GM23338 (cell line): Measurements from ENCODE around the gene C14orf93. TPM values are rescaled to one million over a fixed set of nuclear protein-coding genes. Genes with fewer than 3 reads are reported as not detected.

Source experiments
- ATAC-seq: fragments of 200-7000 bp; cut with Tn5 transposase; 3 replicates; pipeline ENCODE4 v1.9.1; 2020
- DNase-seq: peaks from one replicate; pipeline ENCODE4 v3.0.0-alpha.2; 2015; ENCODE audit warnings: low spot score
- H2AFZ ChIP-seq: fragments of 200-600 bp; sonication (generic); 2 replicates; pipeline ENCODE4 v1.8.0; 2016; ENCODE audit warnings: antibody characterized with exemption, mild to moderate bottlenecking, moderate library complexity
- H3F3A ChIP-seq: fragments of 200-600 bp; sonication (generic); replicated peaks from 2 replicates; pipeline ENCODE4 v1.8.0; 2017; ENCODE audit warnings: antibody characterized with exemption, mixed run types, low read depth
- H3K27ac ChIP-seq: fragments of 200-600 bp; sonication (generic); 2 replicates; pipeline ENCODE4 v1.6.1; 2016; ENCODE audit warnings: low read depth
- H3K27me3 ChIP-seq: fragments of 200-600 bp; sonication (generic); 2 replicates; pipeline ENCODE4 v1.8.0; 2016; ENCODE audit warnings: mild to moderate bottlenecking, mixed run types, moderate library complexity; ENCODE audit not compliant: insufficient read depth
- H3K36me3 ChIP-seq: fragments of 200-600 bp; sonication (generic); 2 replicates; pipeline ENCODE4 v1.8.0; 2016; ENCODE audit warnings: mild to moderate bottlenecking; ENCODE audit not compliant: insufficient read depth
- H3K4me1 ChIP-seq: fragments of 200-600 bp; sonication (generic); 2 replicates; pipeline ENCODE4 v1.8.0; 2016; ENCODE audit warnings: mild to moderate bottlenecking, moderate library complexity; ENCODE audit not compliant: insufficient read depth
- H3K4me2 ChIP-seq: fragments of 200-600 bp; sonication (generic); 2 replicates; pipeline ENCODE4 v1.7.1; 2017; ENCODE audit warnings: mixed run types
- H3K4me3 ChIP-seq: fragments of 200-600 bp; sonication (generic); 2 replicates; pipeline ENCODE4 v1.6.1; 2016; ENCODE audit warnings: mixed run types
- H3K79me2 ChIP-seq: fragments of 200-600 bp; sonication (generic); replicated peaks from 2 replicates; pipeline ENCODE4 v1.8.0; 2017; ENCODE audit warnings: mild to moderate bottlenecking; ENCODE audit not compliant: insufficient read depth
- H3K9me2 ChIP-seq: fragments of 200-600 bp; sonication (generic); 2 replicates; pipeline ENCODE4 v1.8.0; 2017; ENCODE audit not compliant: insufficient read depth
- H4K20me1 ChIP-seq: fragments of 200-600 bp; sonication (generic); replicated peaks from 2 replicates; pipeline ENCODE4 v1.8.0; 2017; ENCODE audit warnings: mild to moderate bottlenecking; ENCODE audit not compliant: insufficient read depth
- H3K27ac Mint-ChIP-seq: 2 replicates; pipeline ENCODE4 v1.8.0; 2020; ENCODE audit warnings: inconsistent platforms, mild to moderate bottlenecking, moderate library complexity, mixed read lengths
- H3K27me3 Mint-ChIP-seq: 3 replicates; pipeline ENCODE4 v1.8.0; 2022; ENCODE audit warnings: low read depth, mild to moderate bottlenecking, moderate library complexity, mixed read lengths, inconsistent platforms; ENCODE audit not compliant: insufficient read depth, poor library complexity
- H3K36me3 Mint-ChIP-seq: 3 replicates; pipeline ENCODE4 v1.8.0; 2021; ENCODE audit warnings: low read depth, mild to moderate bottlenecking, inconsistent platforms, moderate library complexity, mixed read lengths
- H3K4me1 Mint-ChIP-seq: 3 replicates; pipeline ENCODE4 v1.8.0; 2020; ENCODE audit warnings: mild to moderate bottlenecking, inconsistent platforms, mixed read lengths
- H3K4me3 Mint-ChIP-seq: 3 replicates; pipeline ENCODE4 v1.8.0; 2021; ENCODE audit warnings: moderate library complexity, mild to moderate bottlenecking, inconsistent platforms, mixed read lengths
- H3K9me3 Mint-ChIP-seq: 3 replicates; pipeline ENCODE4 v1.8.0; 2020; ENCODE audit warnings: moderate library complexity, mild to moderate bottlenecking, inconsistent platforms, mixed read lengths
- CREB1 ChIP-seq: fragments of 250-450 bp; sonication (Bioruptor Pico); IDR thresholded peaks from 2 replicates; pipeline ENCODE4 v1.5.0; 2020; ENCODE audit warnings: low read depth, mild to moderate bottlenecking, moderate library complexity
- EZH2 ChIP-seq: fragments of 200-600 bp; sonication (generic); IDR thresholded peaks from one replicate; pipeline ENCODE4 v1.8.0; 2017; ENCODE audit warnings: antibody characterized with exemption, mild to moderate bottlenecking, low read depth; ENCODE audit not compliant: unreplicated experiment
- EZH2phosphoT487 ChIP-seq: fragments of 200-600 bp; sonication (generic); IDR thresholded peaks from one replicate; pipeline ENCODE4 v1.8.1; 2018; ENCODE audit warnings: antibody characterized with exemption; ENCODE audit not compliant: unreplicated experiment
- JUNB ChIP-seq: IDR thresholded peaks from one replicate; pipeline ENCODE4 v1.6.1; 2016; ENCODE audit warnings: antibody characterized with exemption; ENCODE audit not compliant: unreplicated experiment
- NANOG ChIP-seq: IDR thresholded peaks from 2 replicates; pipeline ENCODE4 v1.6.1; 2016; ENCODE audit warnings: antibody characterized with exemption, borderline replicate concordance
- POLR2AphosphoS5 ChIP-seq: IDR thresholded peaks from 2 replicates; pipeline ENCODE4 v1.6.1; 2016; ENCODE audit warnings: antibody characterized with exemption, low read depth
- REST ChIP-seq: IDR thresholded peaks from one replicate; pipeline ENCODE4 v1.6.1; 2018; ENCODE audit warnings: antibody characterized with exemption; ENCODE audit not compliant: unreplicated experiment
- STAT1 ChIP-seq: IDR thresholded peaks from one replicate; pipeline ENCODE4 v1.6.1; 2016; ENCODE audit warnings: antibody characterized with exemption; ENCODE audit not compliant: unreplicated experiment
- ZNF114 ChIP-seq: fragments of 250-450 bp; sonication (Bioruptor Pico); IDR thresholded peaks from 2 replicates; pipeline ENCODE4 v1.5.0; 2020; ENCODE audit warnings: mild to moderate bottlenecking, moderate library complexity
- ZNF331 ChIP-seq: fragments of 250-450 bp; sonication (Bioruptor Pico); IDR thresholded peaks from 2 replicates; pipeline ENCODE4 v1.5.0; 2020; ENCODE audit warnings: low read depth, mild to moderate bottlenecking, moderate library complexity
- polyA plus RNA-seq: library from polyadenylated mRNA; unstranded; fragments of >200 nt; fragmentation: Nextera tagmentation; extraction: Ambion mirVana; gene quantifications from 2 replicates; pipeline ENCODE4 v1.2.1, GENCODE V29; 2016
- total RNA-seq: library from RNA; depleted of rRNA; stranded (reverse); fragments of >200 nt; shearing (Covaris generic); gene quantifications from 2 replicates; pipeline ENCODE4 v1.2.3, GENCODE V29; 2014
- TF ChIP-seq, protein P1 (sequence below): fragments of 250-450 bp; sonication (Bioruptor Pico); IDR thresholded peaks from 2 replicates; pipeline ENCODE4 v1.5.0; 2020; ENCODE audit warnings: mild to moderate bottlenecking, moderate library complexity
- TF ChIP-seq, protein P2 (sequence below): IDR thresholded peaks from 2 replicates; pipeline ENCODE4 v1.6.1; 2016; ENCODE audit warnings: antibody characterized with exemption
- TF ChIP-seq, protein P3 (sequence below), 2 experiments: fragments of 200-600 bp in 1 of 2; sonication (generic) in 1 of 2; conservative IDR thresholded peaks; 2 replicates each; pipeline versions ENCODE4 v1.5.1 to v1.6.1; 2016 to 2017; ENCODE audit warnings: antibody characterized with exemption in 2 of 2, low read depth in 2 of 2, mild to moderate bottlenecking in 2 of 2, moderate library complexity in 1 of 2

C14orf93 gene
- total and polyA plus RNA-seq, 2 experiments from 2014 or later: 3.5 to 11.7 TPM

GRCh38 chr14:22966783-22967269 lies 43.1 kb downstream of the C14orf93 start:
- TF ChIP-seq, protein P1, sequence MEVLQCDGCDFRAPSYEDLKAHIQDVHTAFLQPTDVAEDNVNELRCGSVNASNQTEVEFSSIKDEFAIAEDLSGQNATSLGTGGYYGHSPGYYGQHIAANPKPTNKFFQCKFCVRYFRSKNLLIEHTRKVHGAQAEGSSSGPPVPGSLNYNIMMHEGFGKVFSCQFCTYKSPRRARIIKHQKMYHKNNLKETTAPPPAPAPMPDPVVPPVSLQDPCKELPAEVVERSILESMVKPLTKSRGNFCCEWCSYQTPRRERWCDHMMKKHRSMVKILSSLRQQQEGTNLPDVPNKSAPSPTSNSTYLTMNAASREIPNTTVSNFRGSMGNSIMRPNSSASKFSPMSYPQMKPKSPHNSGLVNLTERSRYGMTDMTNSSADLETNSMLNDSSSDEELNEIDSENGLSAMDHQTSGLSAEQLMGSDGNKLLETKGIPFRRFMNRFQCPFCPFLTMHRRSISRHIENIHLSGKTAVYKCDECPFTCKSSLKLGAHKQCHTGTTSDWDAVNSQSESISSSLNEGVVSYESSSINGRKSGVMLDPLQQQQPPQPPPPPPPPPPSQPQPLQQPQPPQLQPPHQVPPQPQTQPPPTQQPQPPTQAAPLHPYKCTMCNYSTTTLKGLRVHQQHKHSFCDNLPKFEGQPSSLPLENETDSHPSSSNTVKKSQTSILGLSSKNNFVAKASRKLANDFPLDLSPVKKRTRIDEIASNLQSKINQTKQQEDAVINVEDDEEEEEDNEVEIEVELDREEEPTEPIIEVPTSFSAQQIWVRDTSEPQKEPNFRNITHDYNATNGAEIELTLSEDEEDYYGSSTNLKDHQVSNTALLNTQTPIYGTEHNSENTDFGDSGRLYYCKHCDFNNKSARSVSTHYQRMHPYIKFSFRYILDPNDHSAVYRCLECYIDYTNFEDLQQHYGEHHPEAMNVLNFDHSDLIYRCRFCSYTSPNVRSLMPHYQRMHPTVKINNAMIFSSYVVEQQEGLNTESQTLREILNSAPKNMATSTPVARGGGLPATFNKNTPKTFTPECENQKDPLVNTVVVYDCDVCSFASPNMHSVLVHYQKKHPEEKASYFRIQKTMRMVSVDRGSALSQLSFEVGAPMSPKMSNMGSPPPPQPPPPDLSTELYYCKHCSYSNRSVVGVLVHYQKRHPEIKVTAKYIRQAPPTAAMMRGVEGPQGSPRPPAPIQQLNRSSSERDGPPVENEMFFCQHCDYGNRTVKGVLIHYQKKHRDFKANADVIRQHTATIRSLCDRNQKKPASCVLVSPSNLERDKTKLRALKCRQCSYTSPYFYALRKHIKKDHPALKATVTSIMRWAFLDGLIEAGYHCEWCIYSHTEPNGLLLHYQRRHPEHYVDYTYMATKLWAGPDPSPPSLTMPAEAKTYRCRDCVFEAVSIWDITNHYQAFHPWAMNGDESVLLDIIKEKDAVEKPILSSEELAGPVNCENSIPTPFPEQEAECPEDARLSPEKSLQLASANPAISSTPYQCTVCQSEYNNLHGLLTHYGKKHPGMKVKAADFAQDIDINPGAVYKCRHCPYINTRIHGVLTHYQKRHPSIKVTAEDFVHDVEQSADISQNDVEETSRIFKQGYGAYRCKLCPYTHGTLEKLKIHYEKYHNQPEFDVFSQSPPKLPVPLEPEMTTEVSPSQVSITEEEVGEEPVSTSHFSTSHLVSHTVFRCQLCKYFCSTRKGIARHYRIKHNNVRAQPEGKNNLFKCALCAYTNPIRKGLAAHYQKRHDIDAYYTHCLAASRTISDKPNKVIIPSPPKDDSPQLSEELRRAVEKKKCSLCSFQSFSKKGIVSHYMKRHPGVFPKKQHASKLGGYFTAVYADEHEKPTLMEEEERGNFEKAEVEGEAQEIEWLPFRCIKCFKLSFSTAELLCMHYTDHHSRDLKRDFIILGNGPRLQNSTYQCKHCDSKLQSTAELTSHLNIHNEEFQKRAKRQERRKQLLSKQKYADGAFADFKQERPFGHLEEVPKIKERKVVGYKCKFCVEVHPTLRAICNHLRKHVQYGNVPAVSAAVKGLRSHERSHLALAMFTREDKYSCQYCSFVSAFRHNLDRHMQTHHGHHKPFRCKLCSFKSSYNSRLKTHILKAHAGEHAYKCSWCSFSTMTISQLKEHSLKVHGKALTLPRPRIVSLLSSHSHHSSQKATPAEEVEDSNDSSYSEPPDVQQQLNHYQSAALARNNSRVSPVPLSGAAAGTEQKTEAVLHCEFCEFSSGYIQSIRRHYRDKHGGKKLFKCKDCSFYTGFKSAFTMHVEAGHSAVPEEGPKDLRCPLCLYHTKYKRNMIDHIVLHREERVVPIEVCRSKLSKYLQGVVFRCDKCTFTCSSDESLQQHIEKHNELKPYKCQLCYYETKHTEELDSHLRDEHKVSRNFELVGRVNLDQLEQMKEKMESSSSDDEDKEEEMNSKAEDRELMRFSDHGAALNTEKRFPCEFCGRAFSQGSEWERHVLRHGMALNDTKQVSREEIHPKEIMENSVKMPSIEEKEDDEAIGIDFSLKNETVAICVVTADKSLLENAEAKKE: no peak
- TF ChIP-seq JUNB (no peak), EZH2phosphoT487 (no peak), EZH2 (no peak), CREB1 (no peak), NANOG (no peak), ZNF331 (CRISPR knock-in tag) (no peak), REST (no peak), STAT1 (no peak), POLR2AphosphoS5 (no peak), ZNF114 (CRISPR knock-in tag) (no peak)
- TF ChIP-seq, protein P2, sequence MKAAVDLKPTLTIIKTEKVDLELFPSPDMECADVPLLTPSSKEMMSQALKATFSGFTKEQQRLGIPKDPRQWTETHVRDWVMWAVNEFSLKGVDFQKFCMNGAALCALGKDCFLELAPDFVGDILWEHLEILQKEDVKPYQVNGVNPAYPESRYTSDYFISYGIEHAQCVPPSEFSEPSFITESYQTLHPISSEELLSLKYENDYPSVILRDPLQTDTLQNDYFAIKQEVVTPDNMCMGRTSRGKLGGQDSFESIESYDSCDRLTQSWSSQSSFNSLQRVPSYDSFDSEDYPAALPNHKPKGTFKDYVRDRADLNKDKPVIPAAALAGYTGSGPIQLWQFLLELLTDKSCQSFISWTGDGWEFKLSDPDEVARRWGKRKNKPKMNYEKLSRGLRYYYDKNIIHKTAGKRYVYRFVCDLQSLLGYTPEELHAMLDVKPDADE: no peak
- TF ChIP-seq, protein P3, sequence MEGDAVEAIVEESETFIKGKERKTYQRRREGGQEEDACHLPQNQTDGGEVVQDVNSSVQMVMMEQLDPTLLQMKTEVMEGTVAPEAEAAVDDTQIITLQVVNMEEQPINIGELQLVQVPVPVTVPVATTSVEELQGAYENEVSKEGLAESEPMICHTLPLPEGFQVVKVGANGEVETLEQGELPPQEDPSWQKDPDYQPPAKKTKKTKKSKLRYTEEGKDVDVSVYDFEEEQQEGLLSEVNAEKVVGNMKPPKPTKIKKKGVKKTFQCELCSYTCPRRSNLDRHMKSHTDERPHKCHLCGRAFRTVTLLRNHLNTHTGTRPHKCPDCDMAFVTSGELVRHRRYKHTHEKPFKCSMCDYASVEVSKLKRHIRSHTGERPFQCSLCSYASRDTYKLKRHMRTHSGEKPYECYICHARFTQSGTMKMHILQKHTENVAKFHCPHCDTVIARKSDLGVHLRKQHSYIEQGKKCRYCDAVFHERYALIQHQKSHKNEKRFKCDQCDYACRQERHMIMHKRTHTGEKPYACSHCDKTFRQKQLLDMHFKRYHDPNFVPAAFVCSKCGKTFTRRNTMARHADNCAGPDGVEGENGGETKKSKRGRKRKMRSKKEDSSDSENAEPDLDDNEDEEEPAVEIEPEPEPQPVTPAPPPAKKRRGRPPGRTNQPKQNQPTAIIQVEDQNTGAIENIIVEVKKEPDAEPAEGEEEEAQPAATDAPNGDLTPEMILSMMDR (conservative IDR thresholded peaks at IDR 0.05; ENCODE audit: low read depth in 2 of 2): no peak
- H2AFZ ChIP-seq: no peak overlapping the region
- no peaks in the 10 kb centered on the region for H3K4me1 Mint-ChIP-seq
- H4K20me1 ChIP-seq: no peaks in the 10 kb centered on the region
- peaks cover 3% of the 10 kb centered on the region for H3K27me3 Mint-ChIP-seq
- H3K9me3 Mint-ChIP-seq: no peaks in the 10 kb centered on the region; the same call in 2 of the 3 replicates
- ATAC-seq (no peak), DNase-seq (no peak)
- peaks cover 5% of the 10 kb centered on the region for H3K36me3 ChIP-seq
- no peak overlapping the region for H3K27ac Mint-ChIP-seq
- H3K27me3 ChIP-seq: no peaks in the 10 kb centered on the region
- H3K4me2 ChIP-seq: no peak overlapping the region
- peaks cover 28% of the 10 kb centered on the region for H3K36me3 Mint-ChIP-seq
- no peaks in the 10 kb centered on the region; the same call in 1 of the 2 replicates for H3F3A ChIP-seq
- no peaks in the 10 kb centered on the region for H3K79me2 ChIP-seq
- H3K27ac ChIP-seq: peak overlapping the region; percentile 45; the same call in 1 of the 2 replicates
- H3K4me3 ChIP-seq: no peak overlapping the region
- H3K4me3 Mint-ChIP-seq: no peak overlapping the region
- peaks cover 5% of the 10 kb centered on the region; the same call in 1 of the 2 replicates for H3K9me2 ChIP-seq
- no peaks in the 10 kb centered on the region for H3K4me1 ChIP-seq
